HG03469 (cell line): ENCODE measurements around the gene CIC.

Experiments
- ATAC-seq: cut with Tn5 transposase; IDR thresholded peaks from one replicate; pipeline ENCODE4 v1.9.1; 2021; ENCODE audit warnings: mild to moderate bottlenecking, moderate library complexity, moderate number of reproducible peaks; ENCODE audit not compliant: unreplicated experiment

CIC gene

DNA sequence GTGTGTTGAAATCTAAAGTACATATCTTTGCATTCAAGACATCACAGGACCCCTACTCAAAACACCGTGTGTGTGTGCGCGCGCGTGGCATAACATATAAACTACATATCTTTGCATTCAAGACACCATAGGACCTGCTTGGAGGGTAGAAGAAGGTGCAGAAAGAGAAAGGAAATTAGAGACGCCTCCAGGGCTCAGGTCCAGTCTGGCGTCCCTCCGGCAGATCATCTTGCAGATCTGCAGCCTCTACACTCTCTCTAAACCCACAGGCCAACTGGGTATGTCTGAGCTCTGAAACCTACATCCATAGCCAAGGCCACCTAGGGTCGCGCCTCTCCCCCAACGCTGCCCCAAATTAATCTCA is 34.0 kb downstream of the CIC start:
- ATAC-seq: no peak

- ATAC-seq: no peak
These were observed 34.8 kb downstream of the CIC start for GRCh38 chr19:42303876-42304275.

- no peak for ATAC-seq
These were observed 37.6 kb downstream of the CIC start for GRCh38 chr19:42306646-42307045.

GRCh38 chr19:42309686-42310085 is 40.6 kb downstream of the CIC start:
- ATAC-seq: no peak

- no peak for ATAC-seq
These were observed 42.6 kb downstream of the CIC start for GRCh38 chr19:42311657-42312056.

- ATAC-seq: no peak
These were observed 43.3 kb downstream of the CIC start for GRCh38 chr19:42312370-42312769.

GRCh38 chr19:42313096-42313839 is 44.2 kb downstream of the CIC start, which contains the start of gene TMEM145:
Gene TMEM145 (plus strand): TSS chr19:42313309. CDS start chr19:42313377, 68 bp downstream.
- no peak for ATAC-seq

- ATAC-seq: no peak
These were observed 45.0 kb downstream of the CIC start for GRCh38 chr19:42313840-42314755.

DNA sequence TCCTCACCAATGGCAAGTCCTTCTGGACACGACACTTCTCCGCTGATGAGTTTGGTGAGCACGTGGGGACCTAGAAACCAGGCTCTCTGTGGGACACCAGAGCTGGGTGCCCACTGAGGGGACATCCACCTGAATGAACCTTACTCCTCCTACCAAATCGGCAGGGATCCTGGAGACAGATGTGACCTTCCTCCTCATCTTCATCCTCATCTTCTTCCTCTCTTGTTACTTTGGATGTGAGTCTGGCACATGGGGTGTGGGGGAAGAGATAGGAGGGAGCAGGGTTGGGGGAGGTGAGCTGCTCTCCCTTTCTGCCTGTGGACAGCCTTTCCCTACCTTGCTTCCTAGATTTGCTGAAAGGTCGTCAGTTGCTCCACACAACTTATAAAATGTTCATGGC is 46.0 kb downstream of the CIC start:
- no peak for ATAC-seq

DNA sequence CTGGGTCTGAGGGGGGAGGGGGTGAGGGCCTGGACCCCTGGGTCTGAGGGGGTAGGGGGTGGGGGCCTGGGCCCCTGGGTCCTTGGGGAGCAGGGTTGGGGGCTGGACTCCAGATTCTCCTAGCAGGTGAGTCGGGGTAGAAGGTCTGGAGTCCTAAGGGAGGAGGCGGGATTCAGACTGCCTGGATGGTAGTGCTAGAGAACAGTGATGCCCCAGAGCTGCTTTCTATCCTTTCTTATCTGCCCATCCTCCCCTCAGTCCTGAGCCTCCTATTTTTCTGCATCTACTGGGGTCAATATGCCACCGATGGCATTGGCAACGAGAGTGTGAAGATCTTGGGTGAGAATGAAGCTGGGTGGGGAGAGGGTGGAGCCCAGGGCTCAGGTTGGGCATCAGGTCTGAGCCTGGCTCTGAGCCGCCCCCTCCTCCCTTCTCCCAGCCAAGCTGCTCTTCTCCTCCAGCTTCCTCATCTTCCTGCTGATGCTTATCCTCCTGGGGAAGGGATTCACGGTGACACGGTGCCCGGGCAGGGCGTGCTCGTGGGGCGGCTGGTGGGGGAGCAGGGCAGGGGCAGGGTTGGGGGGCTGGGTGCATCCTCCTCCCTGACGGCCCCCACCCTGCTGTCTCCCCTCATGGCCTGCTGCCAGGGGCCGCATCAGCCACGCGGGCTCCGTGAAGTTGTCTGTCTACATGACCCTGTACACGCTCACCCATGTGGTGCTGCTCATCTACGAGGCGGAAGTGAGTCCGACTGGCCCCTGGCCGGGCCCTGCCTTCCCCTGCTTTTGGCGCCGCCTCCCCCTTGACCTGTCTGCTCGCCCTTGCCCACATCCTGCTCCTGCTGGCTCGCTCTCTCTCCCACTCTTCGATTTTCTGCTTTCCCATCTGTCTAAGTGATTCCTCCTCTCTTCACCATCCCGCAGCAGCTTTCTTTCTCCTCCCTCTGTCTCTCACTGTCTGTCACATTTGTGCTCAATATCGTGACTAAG is 47.5 kb downstream of the CIC start:
- no peak for ATAC-seq

- no peak for ATAC-seq
These were observed 48.5 kb downstream of the CIC start for GRCh38 chr19:42317535-42317934.

- no peak for ATAC-seq
These were observed 53.3 kb downstream of the CIC start for GRCh38 chr19:42322305-42322704.

- ATAC-seq: no peak
These were observed 54.4 kb downstream of the CIC start for GRCh38 chr19:42323473-42323851.

DNA sequence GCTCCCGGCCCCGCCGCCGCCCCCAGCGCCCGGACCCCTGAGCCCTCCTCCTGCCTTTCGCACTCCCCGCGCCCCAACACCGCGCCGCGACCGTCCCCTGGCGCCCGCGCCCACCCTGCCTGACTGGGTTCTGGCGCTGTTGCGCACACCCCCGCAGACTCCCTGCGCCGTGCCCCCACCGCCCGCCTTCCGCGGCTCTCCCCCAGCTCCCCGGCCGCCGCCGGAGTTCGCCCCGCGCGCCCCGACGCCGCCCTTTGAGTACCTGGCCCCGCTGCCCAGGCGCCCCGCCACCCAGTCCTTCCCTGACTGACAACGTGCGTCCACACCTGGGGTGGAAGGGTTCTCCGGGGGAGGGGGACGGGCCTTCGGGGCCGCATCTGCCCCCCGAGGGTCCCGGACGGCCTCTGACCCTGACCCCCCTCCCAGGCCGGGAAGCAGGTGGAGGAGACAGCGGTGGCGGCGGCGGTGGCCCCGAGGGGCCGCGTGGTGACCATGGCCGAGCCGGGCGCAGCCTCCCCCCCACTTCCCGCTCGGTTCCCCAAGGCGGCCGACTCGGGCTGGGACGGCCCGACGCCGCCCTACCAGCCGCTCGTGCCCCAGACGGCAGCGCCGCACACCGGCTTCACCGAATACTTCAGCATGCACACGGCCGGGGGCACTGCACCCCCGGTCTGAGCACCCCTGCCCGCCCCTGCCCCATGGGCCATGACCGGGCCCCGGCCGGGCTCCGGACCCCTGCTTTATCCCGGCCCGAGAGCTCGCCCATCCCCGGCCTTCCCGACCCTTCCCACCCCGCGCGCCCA is 55.0 kb downstream of the CIC start:
- no peak for ATAC-seq

GRCh38 chr19:42324655-42325307 is 55.7 kb downstream of the CIC start:
- ATAC-seq: no peak

DNA sequence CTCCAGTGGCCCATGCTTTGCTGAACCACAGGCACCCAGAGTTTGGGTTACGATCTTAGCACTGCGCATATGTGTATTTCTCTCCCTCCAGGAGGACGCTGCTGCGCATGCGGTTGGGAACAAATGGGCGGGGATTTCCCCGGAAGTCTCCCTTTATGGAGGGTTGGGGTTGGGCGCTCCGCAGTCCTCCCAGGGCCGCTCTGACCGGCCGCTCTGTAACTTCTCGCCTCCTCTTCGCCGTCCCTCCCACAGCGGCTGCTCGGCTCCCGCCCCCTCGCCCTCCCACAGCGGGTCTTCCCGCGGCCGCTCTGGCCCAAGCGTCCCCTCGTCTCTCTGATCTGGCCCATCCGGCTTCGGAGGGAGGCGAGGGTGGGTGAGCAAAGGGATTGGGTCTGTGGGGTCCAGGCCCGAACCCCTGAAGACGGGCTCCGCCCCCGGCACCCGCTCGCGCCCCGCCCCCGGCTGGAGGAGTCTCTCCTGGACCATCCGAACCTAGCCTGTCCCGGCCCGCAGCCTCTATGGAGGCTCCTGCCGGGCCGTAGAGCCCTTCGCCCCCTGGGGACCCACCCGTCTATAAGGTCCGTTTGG is 56.4 kb downstream of the CIC start, which contains the start of gene MEGF8:
Gene MEGF8, plus strand, starts transcription at position 328 of the 588 bp plus-strand sequence. CDS start 609 bp downstream, outside the sequence.
- peak; percentile 71 for ATAC-seq

DNA sequence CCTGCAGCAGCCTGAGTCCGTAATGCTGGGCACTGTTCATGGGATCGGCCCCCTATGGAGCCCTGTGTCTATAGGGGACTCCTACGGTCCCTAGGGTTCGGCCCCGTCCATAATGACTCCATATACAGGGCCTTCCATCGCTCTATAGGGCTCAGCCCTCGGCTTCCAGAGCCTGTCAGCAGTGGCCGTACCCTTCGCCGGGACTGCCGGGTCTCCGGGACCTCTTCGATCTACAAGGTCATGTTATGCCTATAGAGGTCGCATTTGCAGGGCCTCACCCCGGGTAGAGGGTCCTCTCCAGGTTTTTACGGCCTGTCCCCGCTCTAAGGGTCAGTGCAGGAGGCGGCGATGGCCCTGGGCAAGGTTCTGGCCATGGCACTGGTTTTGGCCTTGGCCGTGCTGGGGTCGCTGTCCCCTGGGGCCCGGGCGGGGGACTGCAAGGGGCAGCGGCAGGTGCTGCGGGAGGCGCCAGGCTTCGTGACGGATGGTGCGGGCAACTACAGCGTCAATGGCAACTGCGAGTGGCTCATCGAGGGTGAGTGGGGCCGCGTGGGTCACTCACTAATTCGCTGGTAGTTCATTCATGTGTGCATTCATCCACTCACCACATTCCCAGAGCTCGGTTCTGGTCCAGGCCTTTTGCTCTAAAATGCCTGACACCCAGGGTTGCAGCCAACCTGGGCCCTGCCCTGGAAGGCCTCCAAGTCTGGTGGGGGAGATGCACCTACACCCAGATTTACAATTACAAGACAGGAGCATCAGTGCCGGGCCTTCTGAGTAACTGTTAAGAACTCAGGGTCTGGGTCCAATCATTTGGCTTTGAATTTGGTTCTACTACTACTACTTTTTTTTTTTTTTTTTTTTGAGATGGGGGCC is 57.1 kb downstream of the CIC start:
- peak; percentile 8 for ATAC-seq

DNA sequence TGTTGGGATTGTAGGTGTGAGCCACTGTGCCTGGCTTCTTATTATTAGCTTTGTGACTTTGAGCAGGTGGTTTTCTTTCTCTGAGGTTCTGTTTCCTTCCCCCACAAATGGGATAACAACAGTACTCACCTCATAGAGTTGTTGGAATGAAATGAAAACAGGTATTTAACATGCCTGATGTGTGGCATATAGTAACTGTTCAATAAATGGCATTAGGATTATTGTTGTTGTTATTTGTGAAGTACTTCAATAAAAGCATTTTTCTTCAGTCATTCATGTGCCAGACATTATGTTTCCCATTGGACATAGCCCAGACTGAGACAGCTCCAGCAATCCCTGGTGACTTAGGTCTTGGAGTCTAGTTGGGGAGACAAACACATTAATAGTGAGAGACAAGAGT is 57.9 kb downstream of the CIC start:
- no peak for ATAC-seq
